Transverse colon (tissue), 4 donors: ENCODE data around the gene TNXB. TPM values are rescaled to one million over a fixed set of nuclear protein-coding genes. Genes with fewer than 3 reads are reported as not detected.
A peak's percentile ranks its signal among the peaks of the same experiment; 100 is the strongest.

Source experiments
- DNase-seq: peaks from one replicate; pipeline ENCODE4 v3.0.0-alpha.2; 2019
- H3K27ac ChIP-seq, 4 donors: fragments of 200-600 bp; sonication (generic); 2 replicates each; pipeline ENCODE4 v1.5.1; 2016 to 2018; ENCODE audit warnings: inconsistent platforms in 4 of 4
- H3K27me3 ChIP-seq: fragments of 200-600 bp; sonication (generic); 2 replicates; pipeline ENCODE4 v1.5.1; 2017; ENCODE audit warnings: inconsistent platforms
- H3K36me3 ChIP-seq, 4 donors: fragments of 200-600 bp; sonication (generic); 2 replicates each; pipeline ENCODE4 v1.5.1; 2017 to 2019; ENCODE audit warnings: inconsistent platforms in 4 of 4
- H3K4me1 ChIP-seq, 4 donors: fragments of 200-600 bp; sonication (generic); 2 replicates each; pipeline ENCODE4 v1.5.1; 2017 to 2020; ENCODE audit warnings: inconsistent platforms in 4 of 4
- H3K4me3 ChIP-seq, 4 donors: fragments of 200-600 bp; sonication (generic); 1 replicate in 1 of 4; 2 replicates in 3 of 4; pipeline versions ENCODE4 v1.5.1 to v1.6.1; 2017 to 2019; ENCODE audit warnings: inconsistent platforms in 4 of 4
- H3K9me3 ChIP-seq, 2 donors: fragments of 200-600 bp; sonication (generic); 2 replicates each; pipeline ENCODE4 v1.5.1; 2017 to 2019; ENCODE audit warnings: inconsistent platforms in 2 of 2
- CTCF ChIP-seq, 5 experiments: fragments of 200-600 bp in 3 of 5; fragments of 450-650 bp in 2 of 5; sonication (generic) in 3 of 5; IDR thresholded peaks; 1 replicate in 2 of 5; 2 replicates in 3 of 5; pipeline ENCODE4 v1.5.1; 2016 to 2017; ENCODE audit warnings: antibody characterized with exemption in 5 of 5, inconsistent platforms in 3 of 5, mild to moderate bottlenecking in 2 of 5, moderate library complexity in 1 of 5
- EP300 ChIP-seq: sonication (generic); formaldehyde crosslinking; IDR thresholded peaks from one replicate; pipeline ENCODE4 v1.6.1; 2017; ENCODE audit warnings: antibody characterized with exemption, low read depth
- POLR2A ChIP-seq: fragments of 450-650 bp; IDR thresholded peaks from one replicate; pipeline ENCODE4 v1.6.1; 2016; ENCODE audit warnings: antibody characterized with exemption, mild to moderate bottlenecking, moderate library complexity
- POLR2AphosphoS5 ChIP-seq, 3 donors: sonication (generic); formaldehyde crosslinking; IDR thresholded peaks; one replicate each; pipeline ENCODE4 v1.6.1; 2016; ENCODE audit warnings: antibody characterized with exemption in 3 of 3
- WGBS, 2 donors: methylation state at CpG; one replicate each; pipeline ENCODE4 v1.1.5; 2018; ENCODE audit warnings: low coverage in 1 of 2; 5-methylcytosine and 5-hydroxymethylcytosine counted together
- in situ Hi-C, 4 donors: fragments of 200-750 bp; cut with MboI; loops; one replicate each; pipeline versions ENCODE4 v1.15.0 to v1.15.1; 2017; ENCODE audit warnings: low sequenced_read_pairs in 3 of 4, low pct_ligation_motif_present in 1 of 4, low pct_unique_long_range_greater_than_20kb in 1 of 4
- intact Hi-C: fragments of 100-400 bp; cut with DNase I; formaldehyde crosslinking; loops from one replicate; pipeline ENCODE4 v1.15.1; 2023; ENCODE audit warnings: low total_unique reads
- total RNA-seq, 4 donors: library from RNA; depleted of rRNA; stranded (reverse); fragments of >200 nt; gene quantifications; one replicate each; pipeline ENCODE4 v1.1.0, GENCODE V29; 2016

TNXB gene
- total RNA-seq, 4 donors from 2014 or later = 47.7 to 205 (median 66.2) TPM

- DNase-seq = peak; percentile 80
- Histone ChIP-seq H3K9me3 (no peaks in the 10 kb centered on the region), H3K27me3 (no peaks in the 10 kb centered on the region), H3K27ac (peak overlapping the region; percentile 36 to 79 (median 57)), H3K36me3 (no peaks in the 10 kb centered on the region), H3K4me1 (peaks cover 3 to 16% (median 9%) of the 10 kb centered on the region in 4 donors), H3K4me3 (no peak overlapping the region)
- intact Hi-C loops (no loop called here), in situ Hi-C loops (no loop called here)
- WGBS, 2 donors = 51 to 100% methylated on average over 2 to 42 of the region's 42 CpGs
- TF ChIP-seq POLR2AphosphoS5 (IDR thresholded peaks at IDR 0.05) (no peak), EP300 (no peak), CTCF (IDR thresholded peaks at IDR 0.05) (peak; percentile 84 to 92 (median 87)), POLR2A (no peak)
These were observed 61.0 kb downstream of the TNXB start for GRCh38 chr6:32047855-32048766.

GRCh38 chr6:32047539-32047854 lies 61.6 kb downstream of the TNXB start:
- Histone ChIP-seq H3K27me3 (no peaks in the 10 kb centered on the region), H3K4me3 (no peak overlapping the region), H3K36me3 (no peaks in the 10 kb centered on the region), H3K4me1 (peaks cover 3 to 16% (median 9%) of the 10 kb centered on the region in 4 donors), H3K9me3 (no peaks in the 10 kb centered on the region), H3K27ac (peak overlapping the region; percentile 36 to 79 (median 57))
- no peak for DNase-seq
- TF ChIP-seq EP300 = no peak
- TF ChIP-seq POLR2A = no peak
- no peak for TF ChIP-seq POLR2AphosphoS5 (IDR thresholded peaks at IDR 0.05)
- no peak for TF ChIP-seq CTCF (IDR thresholded peaks at IDR 0.05)
- intact Hi-C loops (no loop called here), in situ Hi-C loops (no loop called here)
- WGBS, 2 donors = 66% methylated on average over 6 of the region's 6 CpGs; no CpG with 5 or more reads in 1 of the 2 donors

- Histone ChIP-seq H3K9me3 (no peaks in the 10 kb centered on the region), H3K4me3 (no peak overlapping the region), H3K27ac (peak overlapping the region; percentile 52 to 79 (median 60)), H3K4me1 (peaks cover 3 to 16% (median 9%) of the 10 kb centered on the region in 4 donors), H3K36me3 (no peaks in the 10 kb centered on the region), H3K27me3 (no peaks in the 10 kb centered on the region)
- DNase-seq = peak; percentile 24
- intact Hi-C loops (no loop called here), in situ Hi-C loops (no loop called here)
- peak in 1 of 3 donors; percentile 18 for TF ChIP-seq POLR2AphosphoS5 (IDR thresholded peaks at IDR 0.05)
- no peak for TF ChIP-seq POLR2A
- TF ChIP-seq EP300 = no peak
- no peak for TF ChIP-seq CTCF (IDR thresholded peaks at IDR 0.05)
- 69% methylated on average over 11 of the region's 11 CpGs; no CpG with 5 or more reads in 1 of the 2 donors for WGBS, 2 donors
These were observed 62.1 kb downstream of the TNXB start for GRCh38 chr6:32047084-32047478.

- in situ Hi-C loops = no loop called here
- Histone ChIP-seq H3K4me3 (no peak overlapping the region), H3K4me1 (peaks cover 3 to 16% (median 9%) of the 10 kb centered on the region in 4 donors), H3K36me3 (no peaks in the 10 kb centered on the region), H3K27me3 (no peaks in the 10 kb centered on the region), H3K27ac (peak overlapping the region; percentile 46 to 79 (median 60)), H3K9me3 (no peaks in the 10 kb centered on the region)
- TF ChIP-seq POLR2A = no peak
- TF ChIP-seq EP300 = no peak
- no peak for TF ChIP-seq POLR2AphosphoS5 (IDR thresholded peaks at IDR 0.05)
- TF ChIP-seq CTCF (IDR thresholded peaks at IDR 0.05) = no peak
- DNase-seq = no peak
- 39 to 40% methylated on average over 1 to 9 of the region's 14 CpGs for WGBS, 2 donors
- intact Hi-C loops = no loop called here
These were observed 62.6 kb downstream of the TNXB start for GRCh38 chr6:32046450-32047083.
